AG04449 (cell line): ENCODE results near the gene FOXA3.

Experiments used
- CTCF ChIA-PET: fragments of 350-600 bp; formaldehyde crosslinking; extraction: SDS; loops from one replicate; lab custom pipeline; 2021; ENCODE audit warnings: antibody characterized with exemption; lab: Yijun Ruan, JAX
- POLR2A ChIA-PET: fragments of 400-600, 350-600 bp; formaldehyde crosslinking; extraction: SDS; loops from one replicate; lab custom pipeline; 2020; ENCODE audit warnings: antibody characterized with exemption, inconsistent platforms; lab: Yijun Ruan, JAX
- DNase-seq: peaks from one replicate; pipeline ENCODE4 v3.0.0-alpha.2; 2010; ENCODE audit warnings: low read depth, low spot score
- H3K4me3 ChIP-seq: 2 replicates; pipeline ENCODE4 v1.5.1; 2011; ENCODE audit warnings: low read depth, mild to moderate bottlenecking, control low read depth, low read length
- CTCF ChIP-seq: IDR thresholded peaks from one replicate; pipeline ENCODE4 v1.5.1; 2011; ENCODE audit warnings: mild to moderate bottlenecking, moderate library complexity, low read length, control low read depth, inconsistent platforms; ENCODE audit not compliant: insufficient read depth; ENCODE audit errors: missing control alignments

Gene FOXA3

GRCh38 chr19:45874620-45874966 is 10.5 kb downstream of the FOXA3 start:
- DNase-seq, result no peak
- no peak overlapping the region for H3K4me3 ChIP-seq
- POLR2A ChIA-PET, result no interaction called here
- TF ChIP-seq CTCF, result no peak
- CTCF ChIA-PET, result interaction anchor here (1.6 kb wide), 2 partner anchors 8 to 10 kb away, joined by 3 to 7 read pairs; partner anchors contain the start of gene FOXA3

- CTCF ChIA-PET, result interaction anchor here (1.0 kb wide), 1 partner anchor 8 kb away, joined by 3 read pairs; no protein-coding TSS in a partner anchor
- DNase-seq, result no peak
- POLR2A ChIA-PET, result interaction anchor here (0.6 kb wide), 1 partner anchor 13 kb away, joined by 3 read pairs; no protein-coding TSS in a partner anchor
- no peak for TF ChIP-seq CTCF
- H3K4me3 ChIP-seq, result no peak overlapping the region
Observed at GRCh38 chr19:45876161-45876410, 12.0 kb downstream of the FOXA3 start.

GRCh38 chr19:45876411-45877197 is 12.5 kb downstream of the FOXA3 start:
- ChIA-PET POLR2A (interaction anchor here (0.6 kb wide), 1 partner anchor 13 kb away, joined by 3 read pairs; no protein-coding TSS in a partner anchor), CTCF (interaction anchor here (1.0 kb wide), 1 partner anchor 8 kb away, joined by 3 read pairs; no protein-coding TSS in a partner anchor)
- no peak for DNase-seq
- TF ChIP-seq CTCF, result no peak
- no peak overlapping the region for H3K4me3 ChIP-seq

GRCh38 chr19:45878043-45878794 is 14.1 kb downstream of the FOXA3 start:
- no peak for TF ChIP-seq CTCF
- H3K4me3 ChIP-seq, result no peak overlapping the region
- ChIA-PET CTCF (interaction anchor here (5.8 to 9.1 kb wide), 2 partner anchors 9 to 15 kb away, joined by 62 to 67 read pairs; partner anchors contain the start of genes FOXA3 and SYMPK), POLR2A (no interaction called here)
- no peak for DNase-seq

- no peak for DNase-seq
- no peak for TF ChIP-seq CTCF
- ChIA-PET POLR2A (no interaction called here), CTCF (interaction anchor here (1.0 to 10.0 kb wide), 4 partner anchors 10 to 62 kb away, joined by 3 to 95 read pairs (median 64); partner anchors contain the start of genes FOXA3, RSPH6A and SYMPK)
- no peak overlapping the region for H3K4me3 ChIP-seq
Observed at GRCh38 chr19:45879055-45879454, 14.9 kb downstream of the FOXA3 start.

- TF ChIP-seq CTCF, result no peak
- ChIA-PET POLR2A (interaction anchor here (0.7 to 1.0 kb wide), 2 partner anchors 17 to 23 kb away, joined by 3 to 4 read pairs; partner anchors contain the start of genes MYPOP and SYMPK), CTCF (interaction anchor here (1.0 to 10.0 kb wide), 4 partner anchors 10 to 63 kb away, joined by 3 to 95 read pairs (median 64); partner anchors contain the start of genes FOXA3, RSPH6A and SYMPK)
- no peak overlapping the region for H3K4me3 ChIP-seq
- no peak for DNase-seq
Observed at GRCh38 chr19:45879971-45880370, 15.8 kb downstream of the FOXA3 start.
